ENCODE measurements around the gene RNF123.
"Not testable (repeated sequence)": the region's sequence is repeated elsewhere in the genome, so short reads cannot be mapped to it uniquely, and the experiment has no call there.

DNA sequence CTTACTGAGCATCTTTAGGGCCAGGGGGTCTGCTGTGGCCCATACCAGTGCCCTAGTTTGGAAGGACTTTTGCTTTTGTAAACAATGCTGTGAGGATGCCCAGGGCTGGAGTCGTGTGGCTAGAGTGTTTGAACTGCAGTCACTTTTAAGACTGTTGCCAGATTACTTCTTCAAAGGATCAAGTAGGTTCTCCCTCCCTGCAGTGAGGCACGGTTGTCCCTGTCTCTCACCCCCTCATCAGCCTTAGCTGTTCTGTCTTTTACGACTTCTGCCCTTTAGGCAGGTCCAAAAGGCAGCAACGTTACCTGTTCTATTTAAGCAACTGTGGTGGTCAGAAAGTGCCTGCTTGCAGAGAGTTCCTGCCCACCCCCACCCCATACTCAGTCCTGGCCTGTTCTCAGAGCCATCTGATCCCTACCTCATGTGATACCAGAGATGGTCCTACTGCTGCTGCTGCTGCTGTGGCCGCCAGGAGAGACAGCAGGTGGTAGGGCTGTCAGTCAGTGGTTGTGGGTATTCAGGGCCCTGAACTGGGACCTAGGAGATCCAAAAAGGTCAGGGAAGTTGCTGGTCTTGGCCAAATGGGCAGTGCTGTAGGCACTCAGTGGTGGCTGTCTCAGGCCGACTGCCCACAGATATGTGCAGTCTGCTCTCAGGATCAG lies 5.2 kb downstream of the RNF123 start:
- TF ChIP-seq, protein P1, sequence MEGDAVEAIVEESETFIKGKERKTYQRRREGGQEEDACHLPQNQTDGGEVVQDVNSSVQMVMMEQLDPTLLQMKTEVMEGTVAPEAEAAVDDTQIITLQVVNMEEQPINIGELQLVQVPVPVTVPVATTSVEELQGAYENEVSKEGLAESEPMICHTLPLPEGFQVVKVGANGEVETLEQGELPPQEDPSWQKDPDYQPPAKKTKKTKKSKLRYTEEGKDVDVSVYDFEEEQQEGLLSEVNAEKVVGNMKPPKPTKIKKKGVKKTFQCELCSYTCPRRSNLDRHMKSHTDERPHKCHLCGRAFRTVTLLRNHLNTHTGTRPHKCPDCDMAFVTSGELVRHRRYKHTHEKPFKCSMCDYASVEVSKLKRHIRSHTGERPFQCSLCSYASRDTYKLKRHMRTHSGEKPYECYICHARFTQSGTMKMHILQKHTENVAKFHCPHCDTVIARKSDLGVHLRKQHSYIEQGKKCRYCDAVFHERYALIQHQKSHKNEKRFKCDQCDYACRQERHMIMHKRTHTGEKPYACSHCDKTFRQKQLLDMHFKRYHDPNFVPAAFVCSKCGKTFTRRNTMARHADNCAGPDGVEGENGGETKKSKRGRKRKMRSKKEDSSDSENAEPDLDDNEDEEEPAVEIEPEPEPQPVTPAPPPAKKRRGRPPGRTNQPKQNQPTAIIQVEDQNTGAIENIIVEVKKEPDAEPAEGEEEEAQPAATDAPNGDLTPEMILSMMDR (IDR thresholded peaks at IDR 0.05), result not testable (repeated sequence)
- TF ChIP-seq, protein P2, sequence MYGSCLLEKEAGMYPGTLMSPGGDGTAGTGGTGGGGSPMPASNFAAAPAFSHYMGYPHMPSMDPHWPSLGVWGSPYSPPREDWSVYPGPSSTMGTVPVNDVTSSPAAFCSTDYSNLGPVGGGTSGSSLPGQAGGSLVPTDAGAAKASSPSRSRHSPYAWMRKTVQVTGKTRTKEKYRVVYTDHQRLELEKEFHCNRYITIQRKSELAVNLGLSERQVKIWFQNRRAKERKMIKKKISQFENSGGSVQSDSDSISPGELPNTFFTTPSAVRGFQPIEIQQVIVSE (CRISPR knock-in tag; IDR thresholded peaks at IDR 0.05; ENCODE audit: borderline replicate concordance), result not testable (repeated sequence)
- TF ChIP-seq RELA (CRISPR knock-in tag; IDR thresholded peaks at IDR 0.05; ENCODE audit: borderline replicate concordance); NFATC4 (CRISPR knock-in tag; IDR thresholded peaks at IDR 0.05); JUN (CRISPR knock-in tag; IDR thresholded peaks at IDR 0.05); RORB (CRISPR knock-in tag; IDR thresholded peaks at IDR 0.05); SMAD3 (CRISPR knock-in tag; IDR thresholded peaks at IDR 0.05; ENCODE audit: borderline replicate concordance); SP1 (CRISPR knock-in tag; conservative IDR thresholded peaks at IDR 0.05); ZBTB21 (CRISPR knock-in tag; IDR thresholded peaks at IDR 0.05; ENCODE audit: borderline replicate concordance): not testable (repeated sequence)
- TF ChIP-seq, protein P3, sequence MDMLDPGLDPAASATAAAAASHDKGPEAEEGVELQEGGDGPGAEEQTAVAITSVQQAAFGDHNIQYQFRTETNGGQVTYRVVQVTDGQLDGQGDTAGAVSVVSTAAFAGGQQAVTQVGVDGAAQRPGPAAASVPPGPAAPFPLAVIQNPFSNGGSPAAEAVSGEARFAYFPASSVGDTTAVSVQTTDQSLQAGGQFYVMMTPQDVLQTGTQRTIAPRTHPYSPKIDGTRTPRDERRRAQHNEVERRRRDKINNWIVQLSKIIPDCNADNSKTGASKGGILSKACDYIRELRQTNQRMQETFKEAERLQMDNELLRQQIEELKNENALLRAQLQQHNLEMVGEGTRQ (CRISPR knock-in tag; IDR thresholded peaks at IDR 0.05), result not testable (repeated sequence)
- TF ChIP-seq, protein P4, sequence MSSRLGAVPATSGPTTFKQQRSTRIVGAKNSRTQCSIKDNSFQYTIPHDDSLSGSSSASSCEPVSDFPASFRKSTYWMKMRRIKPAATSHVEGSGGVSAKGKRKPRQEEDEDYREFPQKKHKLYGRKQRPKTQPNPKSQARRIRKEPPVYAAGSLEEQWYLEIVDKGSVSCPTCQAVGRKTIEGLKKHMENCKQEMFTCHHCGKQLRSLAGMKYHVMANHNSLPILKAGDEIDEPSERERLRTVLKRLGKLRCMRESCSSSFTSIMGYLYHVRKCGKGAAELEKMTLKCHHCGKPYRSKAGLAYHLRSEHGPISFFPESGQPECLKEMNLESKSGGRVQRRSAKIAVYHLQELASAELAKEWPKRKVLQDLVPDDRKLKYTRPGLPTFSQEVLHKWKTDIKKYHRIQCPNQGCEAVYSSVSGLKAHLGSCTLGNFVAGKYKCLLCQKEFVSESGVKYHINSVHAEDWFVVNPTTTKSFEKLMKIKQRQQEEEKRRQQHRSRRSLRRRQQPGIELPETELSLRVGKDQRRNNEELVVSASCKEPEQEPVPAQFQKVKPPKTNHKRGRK (CRISPR knock-in tag; IDR thresholded peaks at IDR 0.05; ENCODE audit: borderline replicate concordance), result not testable (repeated sequence)
- TF ChIP-seq, protein P5, sequence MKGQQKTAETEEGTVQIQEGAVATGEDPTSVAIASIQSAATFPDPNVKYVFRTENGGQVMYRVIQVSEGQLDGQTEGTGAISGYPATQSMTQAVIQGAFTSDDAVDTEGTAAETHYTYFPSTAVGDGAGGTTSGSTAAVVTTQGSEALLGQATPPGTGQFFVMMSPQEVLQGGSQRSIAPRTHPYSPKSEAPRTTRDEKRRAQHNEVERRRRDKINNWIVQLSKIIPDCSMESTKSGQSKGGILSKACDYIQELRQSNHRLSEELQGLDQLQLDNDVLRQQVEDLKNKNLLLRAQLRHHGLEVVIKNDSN (CRISPR knock-in tag; IDR thresholded peaks at IDR 0.05), result not testable (repeated sequence)
